Right forelimb (tissue), 1 donor: ENCODE results near the gene CRCP.
"Not testable (repeated sequence)": the region's sequence is repeated elsewhere in the genome, so short reads cannot be mapped to it uniquely, and the experiment has no call there.

ENCODE experiments used
- DNase-seq: peaks from one replicate; pipeline ENCODE4 v3.0.0-alpha.2; 2018

The CRCP gene

DNA sequence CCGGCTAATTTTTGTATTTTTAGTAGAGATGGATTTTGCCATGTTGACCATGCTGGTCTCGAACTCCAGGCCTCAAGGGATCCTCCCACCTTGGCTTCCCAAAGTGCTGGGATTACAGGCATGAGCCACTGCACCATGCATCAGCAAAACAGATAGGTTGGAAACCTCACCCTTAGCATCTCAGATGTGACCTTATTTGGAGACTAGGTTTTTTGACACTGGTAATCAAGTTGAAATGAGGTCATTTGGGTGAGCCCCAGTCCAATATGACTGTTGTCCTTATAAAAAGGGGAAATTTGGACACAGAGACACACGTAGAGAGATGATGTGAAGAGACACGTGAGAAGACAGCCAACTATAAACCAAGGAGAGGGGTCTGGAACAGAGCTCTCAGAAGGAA is 48.0 kb downstream of the CRCP start:
- DNase-seq, result no peak

DNA sequence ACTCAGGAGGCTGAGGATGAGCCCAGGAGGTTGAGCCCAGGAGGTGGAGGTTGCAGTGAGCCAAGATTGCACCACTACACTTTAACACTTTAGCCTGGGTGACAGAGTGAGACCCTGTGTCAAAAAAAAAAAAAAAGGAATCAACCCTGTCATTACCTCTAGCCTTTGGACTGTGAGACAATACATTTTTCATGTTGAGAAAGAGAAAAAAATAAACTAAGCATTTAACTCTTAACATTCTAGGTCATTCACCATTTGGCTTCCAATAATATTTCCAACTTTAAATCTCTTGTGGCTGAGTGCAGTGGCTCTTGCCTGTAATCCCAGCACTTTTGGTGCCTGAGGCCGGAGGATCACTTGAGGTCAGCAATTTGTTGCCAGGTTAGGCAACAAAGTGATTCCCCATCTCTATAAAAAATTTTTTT is 48.6 kb downstream of the CRCP start:
- DNase-seq, result no peak

DNA sequence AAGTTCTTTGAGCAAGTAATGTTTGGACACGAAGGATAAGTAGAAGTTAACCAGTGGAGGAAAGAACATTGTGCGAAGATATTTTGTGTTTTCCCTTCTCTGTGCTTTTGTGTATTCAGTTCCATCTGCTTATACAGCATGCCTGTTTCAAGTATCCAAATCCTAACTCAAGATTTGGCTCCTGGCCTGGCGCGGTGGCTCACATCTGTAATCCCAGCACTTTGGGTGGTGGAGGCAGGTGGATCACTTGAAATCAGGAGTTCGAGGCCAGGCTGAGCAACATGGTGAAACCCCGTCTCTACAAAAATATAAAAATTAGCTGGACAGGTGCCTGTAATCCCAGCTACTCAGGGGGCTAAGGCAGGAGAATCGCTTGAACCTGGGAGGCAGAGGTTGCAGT is 49.7 kb downstream of the CRCP start:
- DNase-seq, result no peak

DNA sequence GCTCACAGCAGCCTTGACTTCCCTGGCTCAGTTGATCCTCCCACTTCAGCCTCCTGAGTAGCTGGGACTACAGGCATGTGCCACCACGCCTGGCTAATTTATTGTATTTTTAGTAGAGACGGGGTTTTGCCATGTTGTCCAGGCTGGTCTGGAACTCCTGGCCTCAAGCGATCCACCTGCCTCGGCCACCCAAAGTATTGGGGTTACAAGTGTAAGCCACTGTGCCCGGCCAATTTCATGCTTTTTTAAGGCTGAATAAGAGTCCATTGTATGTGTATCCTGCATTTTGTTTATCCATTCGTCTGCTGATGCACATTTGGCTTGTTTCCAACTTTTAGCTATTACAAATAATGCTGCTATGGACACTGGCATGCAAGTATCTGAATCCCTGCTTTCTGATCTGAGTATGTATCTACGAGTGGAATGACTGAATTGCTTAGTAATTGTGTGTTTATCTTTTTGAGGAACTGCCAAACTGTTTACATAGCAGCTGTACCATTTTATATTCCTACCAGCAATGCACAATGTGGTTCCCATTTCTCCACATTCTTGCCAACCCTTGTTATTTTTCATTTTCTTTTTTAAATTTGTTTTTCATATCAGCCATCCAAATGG is 53.2 kb downstream of the CRCP start:
- no peak for DNase-seq

DNA sequence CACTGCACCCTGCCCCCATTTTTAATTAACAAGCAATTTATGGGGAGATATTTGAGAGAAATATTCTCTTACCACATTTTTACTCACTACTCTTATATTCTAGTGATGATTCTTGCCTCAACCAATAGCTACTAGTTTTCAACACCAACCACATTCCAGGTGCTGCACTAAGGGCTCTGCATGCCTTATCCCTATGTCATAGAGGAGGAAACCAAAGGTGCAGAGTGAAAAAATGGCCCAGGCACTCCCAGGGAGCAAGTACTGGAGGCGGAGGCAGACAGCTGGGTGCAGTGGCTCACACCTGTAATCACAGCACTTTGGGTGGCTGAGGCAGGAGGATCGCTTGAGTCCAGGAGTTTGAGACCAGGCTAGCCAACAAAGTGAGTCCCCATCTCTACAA is 55.0 kb downstream of the CRCP start:
- DNase-seq, result no peak

DNA sequence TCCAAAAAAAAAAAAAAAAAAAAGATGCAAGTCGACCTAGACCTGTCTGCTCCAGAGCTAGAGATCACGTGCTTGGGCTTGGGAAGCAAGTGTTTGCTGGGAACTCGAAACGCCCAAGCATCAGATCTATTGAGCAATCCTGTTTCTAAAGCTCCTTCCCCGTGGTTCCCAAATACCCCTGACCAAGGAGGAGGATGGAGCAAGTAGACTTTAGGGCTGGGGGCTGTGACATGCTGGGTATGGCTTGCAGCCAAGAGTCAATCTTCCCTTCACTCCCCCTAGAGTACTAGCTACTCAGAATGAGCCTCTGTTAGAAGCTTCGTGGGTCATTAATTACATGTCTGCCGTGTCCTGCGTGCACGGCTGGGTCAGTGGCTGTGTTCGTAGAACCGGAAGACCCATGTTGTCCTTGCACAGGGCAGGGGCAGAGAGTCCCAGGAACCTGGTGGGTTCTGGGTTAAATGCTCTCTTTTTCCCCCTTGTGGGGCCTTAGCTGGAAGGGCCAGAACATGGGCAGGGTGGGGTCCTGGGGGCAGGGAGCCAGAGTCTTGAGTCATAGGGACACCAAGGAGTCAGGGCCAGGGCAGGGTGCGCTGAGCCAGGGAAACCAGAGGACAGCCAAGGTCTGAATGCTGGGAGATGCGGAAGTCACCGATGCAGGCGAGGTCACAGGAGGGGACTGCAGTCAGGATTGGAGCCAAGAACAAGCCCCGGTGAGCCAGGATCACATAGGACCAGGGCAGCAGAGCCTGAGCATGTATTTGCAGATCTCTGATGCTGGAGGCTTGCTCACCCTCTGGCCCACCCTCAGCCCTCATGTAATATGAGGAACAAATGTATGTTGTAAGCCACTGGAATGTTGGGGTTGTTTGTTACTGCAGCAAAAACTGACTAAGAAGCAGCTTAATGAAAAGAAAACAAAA is 55.9 kb downstream of the CRCP start:
- no peak for DNase-seq

GRCh38 chr7:66172536-66173401 is 58.1 kb downstream of the CRCP start:
- not testable (repeated sequence) for DNase-seq

- no peak for DNase-seq
Measured at GRCh38 chr7:66173856-66174255, 59.2 kb downstream of the CRCP start.

- DNase-seq, result not testable (repeated sequence)
Measured at GRCh38 chr7:66175006-66175405, 60.4 kb downstream of the CRCP start.

- no peak for DNase-seq
Measured at GRCh38 chr7:66176914-66177313, 62.3 kb downstream of the CRCP start.

DNA sequence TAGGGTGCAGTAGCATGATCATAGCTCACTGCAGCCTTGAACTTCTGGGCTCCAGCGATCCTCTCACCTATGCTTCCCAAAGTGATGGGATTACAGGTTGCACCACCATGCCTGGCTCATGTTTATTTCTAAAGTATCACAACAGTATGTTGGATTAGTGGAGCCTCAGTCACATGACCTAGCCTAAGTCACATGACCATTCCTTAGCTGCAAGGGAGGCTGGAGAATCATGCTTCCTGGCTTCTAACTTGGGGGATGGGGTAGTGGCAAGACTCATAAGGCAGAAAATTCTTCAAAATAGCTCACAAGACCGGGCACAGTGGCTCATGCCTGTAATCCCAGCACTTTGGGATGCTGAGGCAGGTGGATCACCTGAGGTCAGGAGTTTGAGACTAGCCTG is 63.6 kb downstream of the CRCP start:
- no peak for DNase-seq

DNA sequence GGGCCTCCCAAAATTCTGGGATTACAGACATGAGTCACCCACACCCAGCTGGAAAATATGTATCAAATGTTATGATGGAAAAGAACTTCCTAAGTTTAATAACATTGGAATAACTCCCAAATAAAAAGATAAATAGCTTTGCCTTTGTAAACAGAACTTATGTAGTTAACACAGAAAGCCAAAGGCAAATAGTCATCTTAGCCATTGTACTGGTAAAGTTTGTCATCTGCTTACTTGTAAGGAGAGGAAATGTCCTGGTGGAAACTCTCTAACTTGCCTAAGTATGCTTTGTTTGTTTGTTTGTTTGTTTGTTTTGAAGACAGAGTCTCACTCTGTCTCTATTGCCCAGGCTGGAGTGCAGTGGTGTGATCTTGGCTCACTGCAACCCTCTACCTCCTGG is 66.7 kb downstream of the CRCP start:
- DNase-seq, result no peak

GRCh38 chr7:66181845-66182244 is 67.2 kb downstream of the CRCP start:
- no peak for DNase-seq

DNA sequence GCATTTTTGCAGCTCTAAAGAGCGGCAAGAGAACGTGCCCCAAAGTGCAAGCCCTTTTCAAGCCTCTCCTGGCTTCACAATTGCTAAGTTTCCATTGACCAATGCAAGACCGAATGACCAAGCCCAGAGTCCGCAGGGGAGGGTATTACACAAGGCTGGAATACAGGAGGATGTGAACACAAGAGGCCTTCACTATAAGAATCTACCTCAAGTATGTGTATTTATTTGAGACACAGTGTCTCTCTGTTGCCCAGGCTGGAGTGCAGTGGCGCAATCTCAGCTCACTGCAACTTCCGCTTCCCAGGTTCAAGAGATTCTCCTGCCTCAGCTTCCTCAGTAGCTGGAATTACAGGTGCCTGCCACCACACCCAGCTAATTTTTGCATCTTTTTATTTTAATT is 68.3 kb downstream of the CRCP start:
- DNase-seq, result no peak

- DNase-seq, result no peak
Measured at GRCh38 chr7:66183700-66184099, 69.1 kb downstream of the CRCP start.

DNA sequence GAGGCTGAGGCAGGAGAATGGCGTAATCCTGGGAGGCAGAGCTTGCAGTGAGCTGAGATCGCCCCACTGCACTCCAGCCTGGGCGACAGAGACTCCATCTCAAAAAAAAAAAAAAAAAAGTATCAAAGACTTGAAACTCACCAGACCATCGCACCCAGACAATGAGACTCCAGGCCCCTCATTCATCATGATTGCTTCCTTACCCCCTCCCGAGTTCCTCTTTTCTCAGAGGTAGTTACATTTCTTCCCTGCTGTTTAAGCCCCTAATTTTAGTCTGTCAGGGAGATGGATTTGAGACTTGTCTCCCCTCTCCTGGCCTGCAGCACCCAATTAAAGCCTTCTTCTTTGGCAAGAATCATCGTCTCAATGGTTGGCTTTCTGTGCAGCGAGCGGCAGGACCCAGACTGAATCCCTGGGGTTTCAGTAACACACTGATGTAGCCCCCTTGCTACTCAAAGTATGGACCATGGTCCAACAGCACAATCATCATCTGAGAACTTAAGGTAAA is 71.1 kb downstream of the CRCP start:
- no peak for DNase-seq

DNA sequence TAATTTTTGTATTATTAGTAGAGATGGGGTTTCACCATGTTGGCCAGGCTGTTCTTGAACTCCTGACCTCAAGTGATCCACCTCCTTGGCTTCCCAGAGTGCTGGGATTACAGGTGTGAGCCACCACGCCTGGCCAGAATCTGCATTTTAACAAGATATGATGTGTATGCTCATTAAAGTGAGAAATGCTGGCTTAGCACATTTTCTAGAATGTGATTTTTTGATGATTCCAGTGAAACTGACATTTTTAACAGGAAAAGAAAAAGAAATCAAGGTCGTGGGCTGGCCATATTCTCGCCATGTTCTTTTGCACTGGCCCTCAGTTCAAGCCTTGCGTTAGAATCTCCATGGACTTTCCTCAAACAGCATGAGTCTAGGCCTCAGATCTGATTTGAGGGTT is 72.3 kb downstream of the CRCP start:
- no peak for DNase-seq

GRCh38 chr7:66187905-66188304 is 73.3 kb downstream of the CRCP start:
- DNase-seq, result peak; percentile 71

GRCh38 chr7:66188645-66189044 is 74.0 kb downstream of the CRCP start:
- no peak for DNase-seq

DNA sequence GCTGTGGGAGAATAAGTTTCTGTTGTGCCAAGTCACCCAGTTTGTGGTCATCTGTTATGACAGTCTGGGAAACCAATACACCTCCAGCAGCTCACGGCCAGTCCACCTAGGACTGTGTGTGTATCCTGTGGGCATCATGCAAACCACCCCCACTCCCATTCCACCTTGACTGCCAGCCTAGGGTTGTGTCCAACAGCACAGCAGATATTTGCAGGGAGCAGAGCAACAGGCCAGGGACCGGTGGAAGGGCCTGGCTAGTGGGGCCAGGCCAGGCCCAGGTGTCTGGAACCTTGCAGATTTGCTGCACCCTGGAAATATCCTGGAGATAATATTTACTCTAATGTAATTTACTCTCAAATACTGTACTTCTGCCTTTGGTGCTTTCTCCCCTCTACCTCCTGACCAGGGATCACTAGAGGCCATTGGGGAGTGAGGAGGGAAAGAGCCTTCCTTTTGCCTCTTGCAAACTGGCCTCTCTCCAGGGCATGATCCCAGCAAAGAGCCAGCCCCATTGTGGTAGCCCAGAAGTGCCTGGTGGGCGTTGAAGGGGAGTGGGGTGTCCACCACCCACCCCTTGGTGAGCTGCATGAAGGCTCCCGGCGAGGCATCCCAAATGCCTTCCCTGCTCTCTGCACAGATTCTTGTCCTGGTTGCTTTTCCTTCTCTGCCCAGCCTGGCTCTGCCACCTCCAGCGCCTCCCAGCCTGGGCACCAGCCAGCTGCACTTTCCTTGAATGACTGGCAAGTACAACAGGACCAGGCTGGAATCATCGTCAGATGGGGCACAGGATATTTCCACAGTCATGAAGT is 75.3 kb downstream of the CRCP start:
- DNase-seq, result no peak

DNA sequence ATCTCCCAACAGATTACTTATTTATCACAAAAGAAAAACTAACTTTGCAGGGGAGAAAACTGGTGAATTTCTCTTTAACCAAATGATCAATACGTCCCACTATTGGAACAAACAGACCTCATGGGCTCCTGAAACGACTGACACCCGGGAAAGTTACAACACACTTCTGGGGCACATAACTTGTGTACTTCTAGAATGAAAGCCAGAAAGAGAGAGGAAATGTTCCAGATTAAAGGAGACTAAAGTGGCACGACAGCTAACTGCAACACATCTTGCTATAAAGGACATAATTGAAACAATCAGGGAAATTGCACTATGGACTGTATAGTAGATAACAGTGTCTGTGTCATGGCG is 75.8 kb downstream of the CRCP start:
- no peak for DNase-seq

- no peak for DNase-seq
Measured at GRCh38 chr7:66193146-66193725, 78.6 kb downstream of the CRCP start.
